ENCODE measurements around the gene CARHSP1.
A peak's percentile ranks its signal among the peaks of the same experiment; 100 is the strongest.
"Not testable (repeated sequence)": the region's sequence is repeated elsewhere in the genome, so short reads cannot be mapped to it uniquely, and the experiment has no call there.

The CARHSP1 gene

GRCh38 chr16:8818504-8819270 lies 50.1 kb downstream of the CARHSP1 start:
- no peak overlapping the region for H3K27ac Mint-ChIP-seq
- no peak overlapping the region for H3K4me3 Mint-ChIP-seq
- peaks cover 15% of the 10 kb centered on the region for H3K4me1 Mint-ChIP-seq (ENCODE audit: low read depth)
- H3K27me3 Mint-ChIP-seq (ENCODE audit: low read depth): no peaks in the 10 kb centered on the region
- no peaks in the 10 kb centered on the region for H3K9me3 Mint-ChIP-seq
- H3K36me3 Mint-ChIP-seq (ENCODE audit: low read depth): peaks cover 48% of the 10 kb centered on the region

GRCh38 chr16:8816967-8817655 lies 51.7 kb downstream of the CARHSP1 start:
- Mint-ChIP-seq H3K27me3 (ENCODE audit: low read depth) (no peaks in the 10 kb centered on the region), H3K4me1 (ENCODE audit: low read depth) (peaks cover 9% of the 10 kb centered on the region), H3K9me3 (no peaks in the 10 kb centered on the region), H3K27ac (peak overlapping the region; percentile 71), H3K36me3 (ENCODE audit: low read depth) (peaks cover 53% of the 10 kb centered on the region), H3K4me3 (no peak overlapping the region)

- no peaks in the 10 kb centered on the region for H3K9me3 Mint-ChIP-seq
- H3K36me3 Mint-ChIP-seq (ENCODE audit: low read depth): peaks cover 53% of the 10 kb centered on the region
- no peaks in the 10 kb centered on the region for H3K27me3 Mint-ChIP-seq (ENCODE audit: low read depth)
- no peak overlapping the region for H3K4me3 Mint-ChIP-seq
- no peak overlapping the region for H3K27ac Mint-ChIP-seq
- peaks cover 9% of the 10 kb centered on the region for H3K4me1 Mint-ChIP-seq (ENCODE audit: low read depth)
Measured at GRCh38 chr16:8814095-8814806, 54.6 kb downstream of the CARHSP1 start.

GRCh38 chr16:8812162-8812843 lies 56.5 kb downstream of the CARHSP1 start:
- Mint-ChIP-seq H3K4me1 (ENCODE audit: low read depth) (peaks cover 9% of the 10 kb centered on the region), H3K9me3 (no peaks in the 10 kb centered on the region), H3K36me3 (ENCODE audit: low read depth) (peaks cover 53% of the 10 kb centered on the region), H3K4me3 (no peak overlapping the region), H3K27me3 (ENCODE audit: low read depth) (no peaks in the 10 kb centered on the region), H3K27ac (no peak overlapping the region)

- Mint-ChIP-seq H3K4me3 (no peak overlapping the region), H3K36me3 (ENCODE audit: low read depth) (peaks cover 53% of the 10 kb centered on the region), H3K4me1 (ENCODE audit: low read depth) (peaks cover 2% of the 10 kb centered on the region), H3K27ac (no peak overlapping the region), H3K27me3 (ENCODE audit: low read depth) (no peaks in the 10 kb centered on the region), H3K9me3 (no peaks in the 10 kb centered on the region)
Measured at GRCh38 chr16:8808613-8809353, 60.0 kb downstream of the CARHSP1 start.

GRCh38 chr16:8808009-8808408 lies 60.8 kb downstream of the CARHSP1 start:
- no peak overlapping the region for H3K27ac Mint-ChIP-seq
- peaks cover 4% of the 10 kb centered on the region for H3K4me1 Mint-ChIP-seq (ENCODE audit: low read depth)
- H3K36me3 Mint-ChIP-seq (ENCODE audit: low read depth): peaks cover 52% of the 10 kb centered on the region
- H3K27me3 Mint-ChIP-seq (ENCODE audit: low read depth): no peaks in the 10 kb centered on the region
- no peaks in the 10 kb centered on the region for H3K9me3 Mint-ChIP-seq
- no peak overlapping the region for H3K4me3 Mint-ChIP-seq

- Mint-ChIP-seq H3K27me3 (ENCODE audit: low read depth) (no peaks in the 10 kb centered on the region), H3K36me3 (ENCODE audit: low read depth) (peaks cover 54% of the 10 kb centered on the region), H3K4me1 (ENCODE audit: low read depth) (peaks cover 4% of the 10 kb centered on the region), H3K27ac (no peak overlapping the region), H3K9me3 (no peaks in the 10 kb centered on the region), H3K4me3 (no peak overlapping the region)
Measured at GRCh38 chr16:8807189-8807588, 61.6 kb downstream of the CARHSP1 start.

GRCh38 chr16:8806272-8806983 lies 62.4 kb downstream of the CARHSP1 start:
- Mint-ChIP-seq H3K4me3 (no peak overlapping the region), H3K27ac (no peak overlapping the region), H3K27me3 (ENCODE audit: low read depth) (no peaks in the 10 kb centered on the region), H3K4me1 (ENCODE audit: low read depth) (peaks cover 4% of the 10 kb centered on the region), H3K9me3 (no peaks in the 10 kb centered on the region), H3K36me3 (ENCODE audit: low read depth) (peaks cover 55% of the 10 kb centered on the region)

GRCh38 chr16:8804313-8804712 lies 64.5 kb downstream of the CARHSP1 start:
- peaks cover 48% of the 10 kb centered on the region for H3K36me3 Mint-ChIP-seq (ENCODE audit: low read depth)
- no peak overlapping the region for H3K27ac Mint-ChIP-seq
- no peaks in the 10 kb centered on the region for H3K9me3 Mint-ChIP-seq
- no peak overlapping the region for H3K4me3 Mint-ChIP-seq
- H3K4me1 Mint-ChIP-seq (ENCODE audit: low read depth): peaks cover 5% of the 10 kb centered on the region
- H3K27me3 Mint-ChIP-seq (ENCODE audit: low read depth): no peaks in the 10 kb centered on the region

- not testable (repeated sequence) for H3K4me1 Mint-ChIP-seq (ENCODE audit: low read depth); H3K27me3 Mint-ChIP-seq (ENCODE audit: low read depth); H3K27ac Mint-ChIP-seq; H3K9me3 Mint-ChIP-seq; H3K4me3 Mint-ChIP-seq
- H3K36me3 Mint-ChIP-seq (ENCODE audit: low read depth): peaks cover 45% of the 10 kb centered on the region
Measured at GRCh38 chr16:8803733-8804132, 65.1 kb downstream of the CARHSP1 start.
